Measurements from ENCODE around the gene FBXL5. TPM values are rescaled to one million over a fixed set of nuclear protein-coding genes. Genes with fewer than 3 reads are reported as not detected.

Gene FBXL5
- total RNA-seq, 3 donors from 2014 or later, result 44.8 to 104 (median 60.4) TPM

DNA sequence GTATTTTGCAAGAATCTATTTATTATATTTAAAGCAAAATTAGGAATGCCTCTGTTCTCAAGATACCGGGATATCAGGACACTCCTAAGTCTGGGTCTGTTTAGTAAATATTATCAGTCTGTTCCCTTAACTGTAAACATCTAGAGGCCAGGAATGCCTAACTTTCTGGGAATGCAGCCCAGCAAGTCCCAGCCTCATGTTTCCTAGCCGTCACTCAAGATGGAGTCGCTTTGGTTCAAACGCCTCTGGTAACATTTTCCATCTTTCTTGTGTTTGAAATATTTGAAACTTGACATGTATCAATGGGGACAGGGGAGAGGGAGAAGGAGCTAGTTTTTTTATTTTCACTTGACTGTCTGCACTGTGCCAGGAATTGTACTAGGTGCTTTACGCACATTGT, 85.4 kb downstream of the FBXL5 start:
- no peaks in the 10 kb centered on the region for H3K4me1 ChIP-seq (ENCODE audit: low read depth)
- TF ChIP-seq, protein P1, sequence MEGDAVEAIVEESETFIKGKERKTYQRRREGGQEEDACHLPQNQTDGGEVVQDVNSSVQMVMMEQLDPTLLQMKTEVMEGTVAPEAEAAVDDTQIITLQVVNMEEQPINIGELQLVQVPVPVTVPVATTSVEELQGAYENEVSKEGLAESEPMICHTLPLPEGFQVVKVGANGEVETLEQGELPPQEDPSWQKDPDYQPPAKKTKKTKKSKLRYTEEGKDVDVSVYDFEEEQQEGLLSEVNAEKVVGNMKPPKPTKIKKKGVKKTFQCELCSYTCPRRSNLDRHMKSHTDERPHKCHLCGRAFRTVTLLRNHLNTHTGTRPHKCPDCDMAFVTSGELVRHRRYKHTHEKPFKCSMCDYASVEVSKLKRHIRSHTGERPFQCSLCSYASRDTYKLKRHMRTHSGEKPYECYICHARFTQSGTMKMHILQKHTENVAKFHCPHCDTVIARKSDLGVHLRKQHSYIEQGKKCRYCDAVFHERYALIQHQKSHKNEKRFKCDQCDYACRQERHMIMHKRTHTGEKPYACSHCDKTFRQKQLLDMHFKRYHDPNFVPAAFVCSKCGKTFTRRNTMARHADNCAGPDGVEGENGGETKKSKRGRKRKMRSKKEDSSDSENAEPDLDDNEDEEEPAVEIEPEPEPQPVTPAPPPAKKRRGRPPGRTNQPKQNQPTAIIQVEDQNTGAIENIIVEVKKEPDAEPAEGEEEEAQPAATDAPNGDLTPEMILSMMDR (IDR thresholded peaks at IDR 0.05), result no peak
- ATAC-seq (no peak), DNase-seq (no peak)
- no peak overlapping the region for H3K4me3 ChIP-seq
- H3K36me3 ChIP-seq (ENCODE audit: low read depth), result no peaks in the 10 kb centered on the region
- intact Hi-C loops (cut with DNase I, micrococcal nuclease), result no loop called here
- no peaks in the 10 kb centered on the region for H3K9me3 ChIP-seq

DNA sequence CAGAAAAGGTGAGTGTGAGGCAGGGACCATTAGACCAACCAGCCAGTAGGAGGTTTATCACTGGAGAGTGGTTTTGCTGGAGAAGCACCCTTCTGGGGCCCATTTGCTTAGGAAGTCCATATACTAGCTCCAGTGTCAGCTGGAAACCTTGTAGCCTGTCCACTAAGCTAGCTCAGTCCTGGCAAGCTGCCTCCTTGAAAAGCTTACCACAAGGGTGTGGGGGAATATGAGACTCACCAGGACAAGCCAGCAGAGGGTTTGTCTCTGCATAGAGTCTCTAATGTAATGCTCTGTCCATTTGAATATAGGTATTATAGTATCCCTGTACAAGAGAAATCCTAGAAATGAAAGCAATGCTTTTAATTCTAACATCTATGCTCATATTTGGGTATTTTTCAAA, 86.3 kb downstream of the FBXL5 start:
- TF ChIP-seq, protein P1 (IDR thresholded peaks at IDR 0.05), result no peak
- H3K36me3 ChIP-seq (ENCODE audit: low read depth), result no peaks in the 10 kb centered on the region

DNA sequence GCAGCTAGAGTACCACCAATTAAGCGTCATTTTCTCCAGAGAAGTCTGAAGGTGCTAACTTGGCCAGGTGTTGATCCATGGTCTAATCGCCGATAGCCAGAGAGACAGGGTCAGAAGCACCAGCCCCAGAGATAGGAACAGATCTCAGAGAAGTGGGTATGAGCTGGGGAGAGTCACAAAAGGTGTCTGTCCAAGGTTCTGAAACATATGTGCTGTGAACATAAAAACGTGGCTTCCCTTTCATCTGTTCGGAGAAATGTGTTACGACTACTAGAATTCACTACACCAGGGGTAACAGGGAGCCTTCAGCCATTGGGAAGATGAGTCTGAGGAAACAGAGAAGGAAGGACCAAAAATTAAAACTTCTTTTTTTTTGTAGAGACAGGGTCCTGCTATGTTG, 91.3 kb downstream of the FBXL5 start:
- intact Hi-C loops (cut with DNase I, micrococcal nuclease), result no loop called here

More for the DNA sequence above, 86.3 kb downstream of the FBXL5 start:
- Histone ChIP-seq H3K4me3 (no peak overlapping the region), H3K4me1 (ENCODE audit: low read depth) (no peaks in the 10 kb centered on the region), H3K9me3 (no peaks in the 10 kb centered on the region)
- no peak for ATAC-seq
- intact Hi-C loops (cut with DNase I, micrococcal nuclease), result no loop called here
- no peak for DNase-seq

DNA sequence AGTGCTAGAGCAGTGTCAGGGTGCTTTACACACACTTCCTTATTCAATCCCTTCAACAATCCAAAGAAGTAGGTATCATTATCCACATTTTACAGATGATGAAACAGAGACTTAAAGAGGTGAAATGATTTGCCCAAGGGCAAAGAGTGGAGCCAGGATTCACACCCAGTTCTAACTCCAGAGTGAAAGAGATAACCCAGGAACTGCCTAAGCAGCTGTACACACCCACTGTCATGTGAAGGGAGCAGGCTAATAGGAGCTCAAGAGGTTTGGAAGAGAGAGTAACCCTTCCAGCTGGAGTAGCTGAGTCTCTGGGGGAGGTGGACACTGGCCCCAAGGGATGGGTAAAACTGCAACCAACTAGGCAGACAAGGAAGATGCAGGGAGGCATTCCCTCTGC, 92.5 kb downstream of the FBXL5 start:
- Histone ChIP-seq H3K4me1 (ENCODE audit: low read depth) (no peaks in the 10 kb centered on the region), H3K4me3 (no peak overlapping the region), H3K9me3 (no peaks in the 10 kb centered on the region), H3K36me3 (ENCODE audit: low read depth) (no peaks in the 10 kb centered on the region)
- TF ChIP-seq, protein P1 (IDR thresholded peaks at IDR 0.05), result no peak
- intact Hi-C loops (cut with DNase I, micrococcal nuclease), result no loop called here
- no peak for DNase-seq
- ATAC-seq, result no peak

More for the DNA sequence above, 91.3 kb downstream of the FBXL5 start:
- H3K36me3 ChIP-seq (ENCODE audit: low read depth), result no peaks in the 10 kb centered on the region
- DNase-seq (no peak), ATAC-seq (no peak)
- H3K9me3 ChIP-seq, result no peaks in the 10 kb centered on the region
- H3K4me3 ChIP-seq, result no peak overlapping the region
- TF ChIP-seq, protein P1 (IDR thresholded peaks at IDR 0.05), result no peak
- no peaks in the 10 kb centered on the region for H3K4me1 ChIP-seq (ENCODE audit: low read depth)

DNA sequence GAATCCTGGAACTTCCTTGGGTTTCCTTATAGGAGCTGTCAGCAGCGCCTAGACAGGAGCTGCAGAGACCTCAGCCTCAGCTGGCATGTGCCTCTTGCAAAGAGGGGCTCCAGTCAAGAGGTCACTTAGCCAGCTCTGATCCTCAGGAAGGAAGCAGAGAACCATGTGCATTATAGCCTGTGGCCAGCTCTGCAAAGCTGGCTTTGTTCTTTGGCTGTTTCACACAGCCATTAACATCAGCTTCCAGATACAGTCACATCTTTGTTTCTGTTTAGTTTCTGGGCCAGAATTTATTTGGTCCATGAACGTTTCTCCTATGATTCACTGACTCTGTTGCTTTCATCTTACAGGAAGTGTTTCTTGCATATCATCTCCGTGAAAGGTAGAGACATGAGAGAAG, 93.0 kb downstream of the FBXL5 start:
- Histone ChIP-seq H3K4me1 (ENCODE audit: low read depth) (no peaks in the 10 kb centered on the region), H3K4me3 (no peak overlapping the region), H3K36me3 (ENCODE audit: low read depth) (no peaks in the 10 kb centered on the region), H3K9me3 (no peaks in the 10 kb centered on the region)
- ATAC-seq, result no peak
- DNase-seq, result no peak
- intact Hi-C loops (cut with DNase I, micrococcal nuclease), result no loop called here
- TF ChIP-seq, protein P1 (IDR thresholded peaks at IDR 0.05), result no peak

DNA sequence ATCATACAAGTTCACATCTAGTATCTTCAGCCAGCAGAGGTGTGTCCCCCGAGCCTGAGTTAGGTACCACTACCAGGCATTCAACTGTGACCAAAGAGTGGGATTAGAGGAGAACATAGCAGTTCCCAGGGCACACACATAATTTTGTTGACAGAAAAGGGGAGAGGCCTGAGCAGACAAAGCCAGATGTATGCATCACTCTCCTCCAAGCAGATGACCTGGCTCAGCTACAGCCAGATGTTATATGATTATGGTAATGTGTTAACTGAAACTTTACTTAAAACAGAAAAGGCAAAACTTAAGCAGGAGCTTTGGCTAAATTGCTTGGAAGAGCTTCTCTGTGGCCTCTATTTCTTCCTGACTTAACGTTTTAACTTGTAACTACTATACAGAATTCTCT, 96.6 kb downstream of the FBXL5 start:
- ATAC-seq (no peak), DNase-seq (no peak)
- TF ChIP-seq, protein P1 (IDR thresholded peaks at IDR 0.05), result no peak
- intact Hi-C loops (cut with DNase I, micrococcal nuclease), result no loop called here
- Histone ChIP-seq H3K4me1 (ENCODE audit: low read depth) (no peaks in the 10 kb centered on the region), H3K36me3 (ENCODE audit: low read depth) (no peaks in the 10 kb centered on the region), H3K4me3 (no peak overlapping the region), H3K9me3 (no peaks in the 10 kb centered on the region)

All from mucosa of descending colon (tissue), 3 donors.